OCI-LY3 (cell line): ENCODE results near the gene TIGD3.

Source experiments
- EZH2phosphoT487 ChIP-seq: fragments of 200-600 bp; shearing (Covaris generic); IDR thresholded peaks from 2 replicates; pipeline ENCODE4 v1.6.1; 2018; ENCODE audit warnings: antibody characterized with exemption, mixed run types, low read depth
- TF ChIP-seq, protein P1 (sequence below): fragments of 200-600, 300-600 bp; sonication (generic); IDR thresholded peaks from 2 replicates; pipeline ENCODE4 v1.5.1; 2014; ENCODE audit warnings: antibody characterized with exemption, low read length, low read depth

DNA sequence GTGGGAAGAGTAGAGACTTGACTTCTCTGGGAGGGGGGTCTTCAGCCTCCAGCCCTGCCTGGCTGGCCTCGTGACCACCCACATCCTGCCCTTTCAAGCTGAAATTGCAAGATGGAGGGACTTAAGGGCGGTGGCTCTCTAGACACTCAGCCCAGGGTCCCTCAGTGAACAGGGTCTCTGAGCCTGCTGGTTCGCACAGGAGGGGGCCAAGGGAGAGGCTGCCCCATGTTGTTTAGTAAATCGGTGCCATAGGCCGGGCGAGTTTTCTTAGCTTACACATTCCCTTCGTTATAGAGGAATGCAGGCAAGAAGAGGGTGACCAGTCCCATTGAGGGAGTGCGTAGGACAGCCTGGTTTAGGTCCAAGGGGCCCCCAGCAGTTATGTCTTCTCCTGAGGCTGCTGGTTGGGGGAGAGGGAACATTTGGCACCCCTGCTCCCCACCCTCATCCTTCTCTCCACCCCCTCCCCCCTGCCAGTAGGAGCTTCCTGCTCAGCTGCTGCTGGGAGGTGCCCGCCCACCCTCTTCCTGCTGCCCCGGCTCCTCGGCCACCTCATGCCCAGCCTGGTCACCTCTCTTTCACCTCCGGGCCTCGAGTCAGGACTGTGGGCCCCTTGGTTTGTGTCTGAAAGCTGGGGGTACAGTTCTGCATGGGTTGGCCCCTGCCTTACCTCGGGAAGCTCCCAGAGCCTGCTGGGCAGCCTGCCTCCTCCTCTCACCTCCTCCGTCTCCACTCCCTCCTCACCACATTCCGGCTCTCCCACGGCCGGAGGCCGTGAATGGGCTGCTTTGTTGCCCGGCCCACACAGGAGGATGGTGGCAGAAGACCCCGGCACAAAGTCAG lies 35.8 kb downstream of the TIGD3 start:
- TF ChIP-seq, protein P1, sequence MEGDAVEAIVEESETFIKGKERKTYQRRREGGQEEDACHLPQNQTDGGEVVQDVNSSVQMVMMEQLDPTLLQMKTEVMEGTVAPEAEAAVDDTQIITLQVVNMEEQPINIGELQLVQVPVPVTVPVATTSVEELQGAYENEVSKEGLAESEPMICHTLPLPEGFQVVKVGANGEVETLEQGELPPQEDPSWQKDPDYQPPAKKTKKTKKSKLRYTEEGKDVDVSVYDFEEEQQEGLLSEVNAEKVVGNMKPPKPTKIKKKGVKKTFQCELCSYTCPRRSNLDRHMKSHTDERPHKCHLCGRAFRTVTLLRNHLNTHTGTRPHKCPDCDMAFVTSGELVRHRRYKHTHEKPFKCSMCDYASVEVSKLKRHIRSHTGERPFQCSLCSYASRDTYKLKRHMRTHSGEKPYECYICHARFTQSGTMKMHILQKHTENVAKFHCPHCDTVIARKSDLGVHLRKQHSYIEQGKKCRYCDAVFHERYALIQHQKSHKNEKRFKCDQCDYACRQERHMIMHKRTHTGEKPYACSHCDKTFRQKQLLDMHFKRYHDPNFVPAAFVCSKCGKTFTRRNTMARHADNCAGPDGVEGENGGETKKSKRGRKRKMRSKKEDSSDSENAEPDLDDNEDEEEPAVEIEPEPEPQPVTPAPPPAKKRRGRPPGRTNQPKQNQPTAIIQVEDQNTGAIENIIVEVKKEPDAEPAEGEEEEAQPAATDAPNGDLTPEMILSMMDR, result no peak
- no peak for TF ChIP-seq EZH2phosphoT487
